GM12891 (cell line): Measurements from ENCODE around the gene ICE2.

ENCODE experiments used
- PAX5 ChIP-seq: IDR thresholded peaks from 2 replicates; pipeline ENCODE4 v1.6.1; 2011; ENCODE audit warnings: low read length, moderate library complexity, mild to moderate bottlenecking; ENCODE audit not compliant: insufficient read depth, severe bottlenecking
- POLR2A ChIP-seq: IDR thresholded peaks from 2 replicates; pipeline ENCODE4 v1.6.1; 2011; ENCODE audit warnings: low read depth, low read length, control low read depth
- POLR2AphosphoS5 ChIP-seq: IDR thresholded peaks from 2 replicates; pipeline ENCODE4 v1.6.1; 2011; ENCODE audit warnings: low read depth, low read length, control low read depth
- TAF1 ChIP-seq: IDR thresholded peaks from 2 replicates; pipeline ENCODE4 v1.6.1; 2011; ENCODE audit warnings: low read depth, low read length, control low read depth

DNA sequence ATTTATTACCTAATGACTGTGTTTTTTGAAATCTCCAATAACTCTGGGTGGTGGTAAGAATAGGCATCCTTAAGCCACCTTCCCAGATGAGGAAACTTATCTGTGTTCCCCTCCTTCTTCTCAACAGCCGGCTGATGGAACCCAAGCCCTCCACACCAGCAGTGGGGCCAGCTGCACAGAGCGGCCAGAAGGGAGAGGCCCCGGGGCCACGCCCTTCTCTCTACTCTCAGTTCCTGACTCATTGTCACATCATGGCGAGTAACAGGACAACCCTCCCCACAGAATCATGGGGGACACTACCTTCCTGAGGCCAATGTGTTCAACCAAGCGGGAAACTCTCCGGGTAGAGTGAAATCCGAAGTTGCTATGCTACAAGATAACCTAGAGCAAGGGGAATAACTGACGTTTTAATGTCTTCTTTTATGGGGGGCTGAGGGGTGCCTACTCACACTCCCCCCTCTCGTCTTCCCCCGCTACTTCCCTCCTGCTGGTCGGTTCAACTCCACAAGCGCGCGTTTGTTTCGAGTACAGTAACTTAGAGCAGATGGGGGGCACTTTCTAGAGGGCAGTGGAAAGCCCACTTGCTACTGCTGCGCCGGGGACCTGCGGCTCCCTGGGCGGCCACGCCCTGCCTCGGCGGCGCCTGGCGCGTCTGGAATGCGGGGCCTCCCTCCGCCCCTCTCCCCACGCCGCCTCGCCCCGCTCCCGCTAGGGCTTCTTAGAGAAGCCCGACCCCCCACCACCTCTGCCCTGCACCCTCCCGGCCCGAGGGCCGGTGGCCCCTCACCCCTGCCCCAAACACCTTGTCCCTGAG lies 81.8 kb downstream of the ICE2 start:
- 0 out of 2 replicates have a peak, but pooled peaks have one; percentile 50 for TF ChIP-seq POLR2AphosphoS5
- TF ChIP-seq TAF1: no peak
- no peak; the same call in 1 of the 2 replicates for TF ChIP-seq POLR2A
- no peak for TF ChIP-seq PAX5
